ENCODE measurements around the gene ABO. TPM values are rescaled to one million over a fixed set of nuclear protein-coding genes. Genes with fewer than 3 reads are reported as not detected.
A peak's percentile ranks its signal among the peaks of the same experiment; 100 is the strongest.
"Not testable (repeated sequence)": the region's sequence is repeated elsewhere in the genome, so short reads cannot be mapped to it uniquely, and the experiment has no call there.

The ABO gene
- total RNA-seq, 1 donor from 2014 or later: 1.7 TPM

- not testable (repeated sequence) for ATAC-seq
Observed at GRCh38 chr9:133299996-133300395, 25.0 kb upstream of the ABO start.

GRCh38 chr9:133294257-133294656 is 19.3 kb upstream of the ABO start:
- no peak for ATAC-seq
- DNase-seq: no peak

More at GRCh38 chr9:133299996-133300395, 25.0 kb upstream of the ABO start:
- DNase-seq; intact Hi-C loops (cut with micrococcal nuclease): not testable (repeated sequence)

GRCh38 chr9:133290751-133291302 is 15.8 kb upstream of the ABO start:
- ATAC-seq (no peak), DNase-seq (no peak)
- intact Hi-C loops (cut with micrococcal nuclease): no loop called here

More at GRCh38 chr9:133294257-133294656, 19.3 kb upstream of the ABO start:
- intact Hi-C loops (cut with micrococcal nuclease): no loop called here

GRCh38 chr9:133286523-133286922 is 11.5 kb upstream of the ABO start:
- ATAC-seq: no peak
- intact Hi-C loops (cut with micrococcal nuclease): no loop called here

DNA sequence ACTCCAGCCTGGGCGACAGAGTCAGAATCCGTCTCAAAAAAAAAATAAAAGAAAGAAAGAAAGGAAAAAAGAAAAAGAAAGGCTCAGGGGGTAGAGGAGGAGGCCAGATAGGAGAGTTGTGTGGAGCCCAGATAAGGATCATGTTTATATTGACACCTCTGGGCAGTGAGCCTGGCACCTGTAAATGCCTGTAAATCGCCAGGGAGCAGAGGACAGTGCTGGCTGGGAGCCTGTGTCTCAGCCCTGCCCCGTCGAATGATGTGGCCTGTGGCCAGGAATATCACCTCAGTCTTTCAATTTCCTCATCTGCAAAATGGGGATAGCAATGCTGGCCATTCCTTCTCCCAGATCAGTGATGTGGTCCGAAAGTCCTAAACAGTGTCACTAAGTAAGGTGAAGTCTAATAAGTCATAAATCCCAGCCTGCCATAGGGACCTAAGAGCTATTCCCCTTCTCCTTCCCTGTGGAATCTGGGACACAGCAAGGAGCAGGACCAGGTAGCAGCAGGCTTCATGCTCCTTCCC is 10.3 kb upstream of the ABO start:
- no peak for ATAC-seq
- no peak for DNase-seq
- intact Hi-C loops (cut with micrococcal nuclease): no loop called here

More at GRCh38 chr9:133286523-133286922, 11.5 kb upstream of the ABO start:
- no peak for DNase-seq

DNA sequence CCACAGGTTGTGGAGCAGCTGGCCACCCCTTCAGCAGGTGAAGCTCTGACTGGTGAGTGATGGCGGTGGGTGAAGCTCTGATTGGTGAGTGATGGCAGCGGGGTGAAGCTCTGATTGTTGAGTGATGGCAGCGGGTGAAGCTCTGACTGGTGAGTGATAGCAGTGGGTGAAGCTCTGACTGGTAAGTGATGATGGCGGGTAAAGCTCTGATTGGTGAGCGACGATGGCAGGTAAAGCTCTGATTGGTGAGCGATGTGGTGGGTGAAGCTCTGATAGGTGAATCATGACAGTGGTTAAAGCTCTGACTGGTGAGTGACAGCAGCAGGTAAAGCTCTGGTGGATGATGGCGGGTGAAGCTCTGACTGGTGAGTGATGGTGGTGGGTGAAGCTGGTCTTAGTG is 9.4 kb upstream of the ABO start:
- no peak for ATAC-seq
- DNase-seq: no peak
- intact Hi-C loops (cut with micrococcal nuclease): no loop called here

- intact Hi-C loops (cut with micrococcal nuclease); ATAC-seq; DNase-seq: not testable (repeated sequence)
Observed at GRCh38 chr9:133283255-133284032, 8.4 kb upstream of the ABO start.

- intact Hi-C loops (cut with micrococcal nuclease): no loop called here
- DNase-seq (no peak), ATAC-seq (no peak)
Observed at GRCh38 chr9:133282464-133283238, 7.7 kb upstream of the ABO start.

- DNase-seq (no peak), ATAC-seq (no peak)
- intact Hi-C loops (cut with micrococcal nuclease): no loop called here
Observed at GRCh38 chr9:133280392-133280791, 5.4 kb upstream of the ABO start.

DNA sequence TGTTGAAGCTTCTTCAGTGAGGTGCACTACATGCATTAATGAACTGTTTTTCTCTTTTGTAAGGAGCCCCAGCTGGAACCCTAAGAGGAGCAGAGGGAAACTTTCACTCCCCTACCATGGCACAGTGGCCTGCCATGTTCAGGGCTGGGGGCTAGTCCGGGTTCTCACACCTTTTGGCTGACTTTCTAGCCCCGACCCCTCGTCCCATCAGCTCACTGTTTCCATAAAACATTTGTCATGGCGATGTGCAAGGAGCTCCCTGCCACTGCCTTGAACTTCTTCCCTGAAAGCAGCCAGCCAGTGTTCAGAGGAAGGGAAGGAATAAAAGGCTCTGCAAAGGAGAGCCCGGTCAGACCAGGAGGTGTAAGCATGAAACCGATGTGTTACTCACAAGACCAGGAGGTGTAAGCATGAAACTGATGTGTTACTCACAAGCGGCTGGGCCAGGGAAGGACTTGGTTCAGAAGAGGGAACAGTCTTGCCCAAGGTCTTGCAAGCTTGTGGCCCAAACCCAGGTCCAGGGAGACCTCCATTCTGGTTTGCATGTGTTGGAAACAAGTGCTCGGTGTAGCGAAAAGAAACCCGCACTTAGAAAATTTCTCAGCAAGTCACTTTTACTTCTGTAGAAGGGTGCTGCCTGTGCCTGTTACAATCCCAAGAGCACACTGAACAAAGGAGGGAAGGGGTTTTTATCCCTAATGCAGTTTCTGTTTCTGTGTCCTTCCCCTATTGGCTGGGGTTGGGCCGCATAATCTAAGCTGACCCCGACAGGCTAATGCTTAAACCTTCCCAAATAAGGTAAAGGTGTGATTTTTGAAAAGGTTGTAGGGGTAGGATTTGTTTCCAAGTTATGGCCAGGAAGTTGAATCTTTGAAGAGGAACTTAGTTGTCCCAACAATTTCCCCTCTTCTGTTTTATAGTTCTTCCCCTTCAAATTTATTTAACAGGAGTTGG is 3.4 kb upstream of the ABO start:
- intact Hi-C loops (cut with micrococcal nuclease): no loop called here
- ATAC-seq (no peak), DNase-seq (no peak)

GRCh38 chr9:133277467-133277866 is 2.5 kb upstream of the ABO start:
- ATAC-seq (no peak), DNase-seq (no peak)
- intact Hi-C loops (cut with micrococcal nuclease): no loop called here

- no peak for ATAC-seq
- intact Hi-C loops (cut with micrococcal nuclease): no loop called here
- no peak for DNase-seq
Observed at GRCh38 chr9:133276923-133277322, 1.9 kb upstream of the ABO start.

DNA sequence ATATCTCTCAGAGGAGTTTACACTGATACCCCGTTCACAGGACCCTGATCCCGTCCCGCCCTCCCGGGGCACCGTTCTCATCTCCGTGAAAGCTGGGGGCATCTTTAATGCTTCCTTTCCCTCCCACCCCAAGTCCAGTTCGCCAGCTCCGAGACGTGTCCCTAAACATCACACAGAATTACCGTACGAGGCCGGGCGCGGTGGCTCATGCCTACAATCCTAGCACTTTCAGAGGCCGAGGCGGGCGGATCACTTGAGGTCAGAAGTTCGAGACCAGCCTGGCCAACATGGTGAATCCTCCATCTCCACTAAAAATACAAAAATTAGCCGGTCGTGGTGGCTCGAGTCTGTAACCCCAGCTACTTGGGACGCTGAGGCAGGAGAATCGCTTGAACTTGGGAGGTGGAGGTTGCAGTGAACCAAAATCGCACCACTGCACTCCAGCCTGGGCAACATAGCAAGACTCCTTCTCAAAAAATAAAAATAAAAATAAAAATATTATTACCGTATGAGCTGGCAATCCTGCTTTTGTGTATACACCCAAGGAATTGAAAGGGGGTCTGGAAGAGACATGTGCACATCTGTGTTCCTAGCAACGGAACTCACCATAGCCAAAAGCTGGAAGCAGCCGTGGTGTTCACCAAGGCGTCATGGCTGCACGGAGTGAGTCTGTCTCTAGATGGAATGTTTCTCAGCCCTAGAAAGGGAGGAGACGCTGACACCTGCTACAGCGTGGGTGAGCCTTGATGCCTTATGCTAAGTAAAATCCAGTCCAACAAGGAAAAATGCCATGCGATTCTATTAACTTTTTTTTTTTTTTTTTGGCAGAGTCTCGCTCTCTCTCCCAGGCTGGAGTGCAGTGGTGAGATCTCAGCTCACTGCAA is 1.2 kb upstream of the ABO start:
- DNase-seq (no peak), ATAC-seq (no peak)
- intact Hi-C loops (cut with micrococcal nuclease): no loop called here

DNA sequence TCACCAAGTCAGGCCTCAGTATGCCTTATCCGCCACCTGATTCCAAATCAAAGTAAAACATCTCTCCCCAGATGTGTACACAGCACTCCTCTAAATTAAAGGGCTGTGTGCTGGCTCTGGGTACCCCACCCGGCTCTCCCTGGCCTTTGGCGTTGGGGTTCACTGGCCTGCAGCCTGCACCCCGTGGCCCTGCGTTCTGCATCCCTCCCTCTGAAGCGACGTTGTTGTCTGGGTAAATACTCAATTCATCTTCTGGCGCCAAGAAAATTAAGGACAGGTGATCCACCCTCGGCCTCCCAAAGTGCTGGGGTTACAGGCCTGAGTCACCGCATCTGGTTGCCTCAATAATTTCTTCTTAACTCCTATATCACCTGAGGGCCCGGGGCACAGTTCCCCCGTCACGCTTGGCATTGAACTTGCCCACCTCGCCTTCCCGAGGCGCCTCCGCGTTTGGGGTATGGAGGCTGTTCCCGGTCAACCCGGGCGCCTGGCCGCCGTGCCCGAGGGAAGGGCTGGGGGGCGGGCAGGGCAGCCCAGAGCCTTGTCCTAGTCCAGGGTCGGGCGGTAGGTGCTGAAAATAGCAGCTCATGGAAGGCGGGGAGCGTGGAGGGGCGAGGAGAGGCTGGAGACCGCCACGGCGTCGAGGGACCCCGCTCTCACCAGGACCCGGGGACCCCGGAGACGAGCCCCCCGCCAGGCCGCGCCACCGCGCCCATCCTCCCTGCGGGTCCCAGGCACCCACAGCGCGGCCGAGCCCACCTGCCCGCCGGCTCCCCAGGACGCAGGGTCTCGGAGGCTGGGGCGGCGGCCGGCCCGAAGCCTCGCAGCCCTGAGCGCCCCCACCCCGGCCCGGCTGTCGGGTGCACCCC is 531 bp downstream of the ABO start:
- intact Hi-C loops (cut with micrococcal nuclease): no loop called here
- DNase-seq (no peak), ATAC-seq (peak; percentile 49)

DNA sequence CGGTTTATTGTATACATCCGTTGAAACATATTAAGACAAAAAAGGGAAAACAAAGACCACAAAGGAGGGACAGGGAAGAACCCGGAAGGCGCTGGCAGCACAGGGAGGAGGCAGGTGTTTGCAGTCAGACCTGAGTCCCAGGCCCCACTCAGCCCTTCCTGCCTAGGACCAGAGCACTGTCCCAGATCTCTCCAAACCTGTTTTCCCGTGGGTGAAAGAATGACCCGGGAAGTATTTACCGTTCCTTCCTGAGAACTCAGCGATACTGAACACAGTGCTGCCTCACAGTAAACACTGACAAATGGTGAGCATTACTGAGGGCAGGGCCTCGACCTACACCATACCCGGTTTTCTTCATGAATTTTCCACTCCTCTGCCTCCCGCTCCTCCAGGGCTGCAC is 1.2 kb downstream of the ABO start:
- intact Hi-C loops (cut with micrococcal nuclease): no loop called here
- ATAC-seq (no peak), DNase-seq (no peak)

DNA sequence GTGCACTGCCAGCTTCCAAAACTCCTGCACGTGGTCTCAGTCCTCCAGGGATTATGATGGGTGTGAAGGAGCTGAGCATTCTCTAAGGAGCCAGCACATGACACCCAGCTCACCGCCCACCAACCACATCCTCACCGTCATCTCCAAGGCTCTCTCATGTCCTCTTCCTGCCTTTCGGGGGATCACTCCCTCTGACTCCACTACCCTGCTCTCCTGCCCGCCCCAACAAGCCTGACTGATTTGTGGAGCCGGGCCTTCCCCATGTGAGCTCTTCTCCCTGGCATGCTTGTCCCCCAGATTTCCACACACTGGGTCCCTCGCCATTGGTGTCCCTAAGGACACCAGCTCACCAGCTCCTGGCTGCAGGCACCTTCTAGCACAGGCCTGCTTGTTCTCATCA is 1.9 kb downstream of the ABO start:
- no peak for DNase-seq
- intact Hi-C loops (cut with micrococcal nuclease): no loop called here
- ATAC-seq: no peak
